NT2/D1 (cell line): ENCODE results near the gene SRP9.
"Not testable (repeated sequence)": the region's sequence is repeated elsewhere in the genome, so short reads cannot be mapped to it uniquely, and the experiment has no call there.

Experiments used
- SUZ12 ChIP-seq: IDR thresholded peaks from 2 replicates; pipeline ENCODE4 v1.6.1; 2011; ENCODE audit not compliant: insufficient read length, insufficient read depth; ENCODE audit errors: extremely low read depth
- YY1 ChIP-seq: IDR thresholded peaks from 2 replicates; pipeline ENCODE4 v1.6.1; 2011; ENCODE audit not compliant: insufficient read length, insufficient read depth
- ZNF274 ChIP-seq: IDR thresholded peaks from 2 replicates; pipeline ENCODE4 v1.6.1; 2011; ENCODE audit warnings: mild to moderate bottlenecking, low read depth, low read length

DNA sequence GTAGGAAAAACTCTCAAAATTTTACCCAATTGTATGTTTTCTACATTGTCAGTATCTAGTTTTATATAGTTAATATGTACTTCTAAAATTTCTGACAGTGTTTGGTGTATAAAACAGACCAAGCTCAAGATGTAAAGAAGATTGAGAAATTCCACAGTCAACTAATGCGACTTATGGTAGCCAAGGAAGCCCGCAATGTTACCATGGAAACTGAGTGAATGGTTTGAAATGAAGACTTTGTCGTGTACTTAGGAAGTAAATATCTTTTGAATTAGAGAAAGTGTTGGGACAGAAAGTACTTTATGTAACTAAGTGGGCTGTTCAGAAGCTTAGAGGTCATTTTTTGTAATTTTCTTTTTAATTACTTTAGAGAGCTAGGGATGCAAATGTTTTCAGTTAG lies 11.5 kb downstream of the SRP9 start:
- not testable (repeated sequence) for TF ChIP-seq SUZ12, YY1, ZNF274
